Activated naive CD8-positive, alpha-beta T cell treated with anti-CD3 and anti-CD28 coated beads, Interleukin-2, amount 50 U/mL, for 16 hours (primary cell): ENCODE results near the gene LCLAT1.

Experiments used
- DNase-seq: peaks from one replicate; pipeline ENCODE4 v3.0.0-alpha.2; 2020; ENCODE audit warnings: low read depth, low spot score

LCLAT1 gene

GRCh38 chr2:30514848-30515435 is 67.9 kb downstream of the LCLAT1 start:
- no peak for DNase-seq

GRCh38 chr2:30516166-30516565 is 69.1 kb downstream of the LCLAT1 start:
- no peak for DNase-seq

GRCh38 chr2:30519796-30520195 is 72.8 kb downstream of the LCLAT1 start:
- DNase-seq = no peak

GRCh38 chr2:30522421-30522820 is 75.4 kb downstream of the LCLAT1 start:
- DNase-seq = no peak

- no peak for DNase-seq
These were observed 80.4 kb downstream of the LCLAT1 start for GRCh38 chr2:30527411-30527810.

- no peak for DNase-seq
These were observed 80.8 kb downstream of the LCLAT1 start for GRCh38 chr2:30527859-30528258.

GRCh38 chr2:30530346-30530745 is 83.3 kb downstream of the LCLAT1 start:
- DNase-seq = no peak

- no peak for DNase-seq
These were observed 94.6 kb downstream of the LCLAT1 start for GRCh38 chr2:30541680-30542079.

- no peak for DNase-seq
These were observed 98.8 kb downstream of the LCLAT1 start for GRCh38 chr2:30545875-30546274.

GRCh38 chr2:30548386-30548785 is 101.3 kb downstream of the LCLAT1 start:
- no peak for DNase-seq

- DNase-seq = no peak
These were observed 102.0 kb downstream of the LCLAT1 start for GRCh38 chr2:30549096-30549495.

- no peak for DNase-seq
These were observed 112.7 kb downstream of the LCLAT1 start for GRCh38 chr2:30559544-30560275.

GRCh38 chr2:30561349-30561748 is 114.3 kb downstream of the LCLAT1 start:
- DNase-seq = no peak

GRCh38 chr2:30565851-30566358 is 118.9 kb downstream of the LCLAT1 start:
- no peak for DNase-seq

- no peak for DNase-seq
These were observed 119.6 kb downstream of the LCLAT1 start for GRCh38 chr2:30566631-30567030.

- no peak for DNase-seq
These were observed 120.3 kb downstream of the LCLAT1 start for GRCh38 chr2:30567317-30567716.

GRCh38 chr2:30569946-30570345 is 122.9 kb downstream of the LCLAT1 start:
- DNase-seq = no peak

- no peak for DNase-seq
These were observed 130.1 kb downstream of the LCLAT1 start for GRCh38 chr2:30577151-30577550.

GRCh38 chr2:30580391-30580790 is 133.3 kb downstream of the LCLAT1 start:
- no peak for DNase-seq

- no peak for DNase-seq
These were observed 135.5 kb downstream of the LCLAT1 start for GRCh38 chr2:30582521-30582920.

GRCh38 chr2:30583204-30583749 is 136.2 kb downstream of the LCLAT1 start:
- DNase-seq = no peak

- DNase-seq = no peak
These were observed 137.1 kb downstream of the LCLAT1 start for GRCh38 chr2:30584116-30584515.

GRCh38 chr2:30588994-30589393 is 141.9 kb downstream of the LCLAT1 start:
- no peak for DNase-seq
